Measurements from ENCODE around the gene BAD.

GRCh38 chr11:64317325-64317960 is 33.0 kb upstream of the BAD start, which contains the start of gene TRMT112:
- TF ChIP-seq EZH2phosphoT487 (IDR thresholded peaks at IDR 0.05; ENCODE audit: borderline replicate concordance, low read length) = no peak
- TF ChIP-seq CTCF (conservative IDR thresholded peaks at IDR 0.05; ENCODE audit: low read depth, low read length) = no peak
- TF ChIP-seq EZH2 (IDR thresholded peaks at IDR 0.05; ENCODE audit: low read length, unreplicated experiment) = no peak

Data from PC-3 (cell line).